Endometrial microvascular endothelial cells (primary cell): Measurements from ENCODE around the gene ZNF74. TPM values are rescaled to one million over a fixed set of nuclear protein-coding genes. Genes with fewer than 3 reads are reported as not detected.
"Not testable (repeated sequence)": the region's sequence is repeated elsewhere in the genome, so short reads cannot be mapped to it uniquely, and the experiment has no call there.

Experiments
- in situ Hi-C: cut with HindIII; loops from 2 replicates; pipeline ENCODE4 v1.10.0; 2017; ENCODE audit warnings: low sequenced_read_pairs, low pct_unique_long_range_greater_than_20kb; ENCODE audit errors: inconsistent ontology term
- total RNA-seq: library from RNA; depleted of rRNA; stranded (reverse); fragments of >200 nt; gene quantifications from one replicate; pipeline ENCODE4 v1.2.3, GENCODE V29; 2015; ENCODE audit errors: inconsistent ontology term

Gene ZNF74
- total RNA-seq, 1 donor from 2014 or later = 41.5 TPM

DNA sequence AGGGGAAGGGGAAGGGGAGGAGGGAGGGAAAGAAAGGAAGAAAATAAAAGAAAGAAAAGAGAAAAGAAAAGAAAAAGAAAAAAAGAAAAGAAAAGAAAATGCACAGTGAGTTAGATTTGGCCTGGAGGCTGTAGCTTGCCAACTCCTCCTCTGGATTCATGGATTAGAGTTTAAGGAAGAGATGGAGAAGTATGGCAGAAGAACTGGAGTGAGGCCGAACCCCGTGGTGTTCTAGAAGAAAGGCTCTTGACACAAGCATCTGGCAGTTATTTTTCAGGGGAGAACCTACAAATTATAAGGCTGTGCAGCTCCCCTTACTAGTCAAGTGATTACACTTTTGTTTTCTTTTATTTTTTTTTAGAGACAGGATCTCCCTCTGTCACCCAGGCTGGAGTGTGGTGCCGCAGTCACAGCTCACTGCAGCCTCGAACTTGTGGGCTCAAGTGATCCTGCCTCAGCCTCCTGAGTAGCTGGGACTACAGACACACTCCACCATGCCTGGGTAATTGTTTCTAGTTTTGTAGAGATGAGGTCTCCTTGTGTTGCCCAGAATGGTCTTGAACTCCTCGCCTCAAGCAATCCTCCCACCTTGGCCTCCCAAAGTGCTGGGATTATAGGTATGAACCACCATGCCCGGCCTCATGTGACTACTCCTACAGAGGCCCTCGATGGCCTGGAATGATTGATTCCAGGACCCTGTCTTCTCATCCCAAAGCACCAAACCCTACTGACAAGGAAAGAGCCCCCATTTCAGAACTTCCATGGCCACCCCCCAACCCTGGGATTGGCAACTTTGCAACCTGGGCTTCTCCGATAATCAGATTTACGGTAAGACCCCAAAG lies 19.5 kb downstream of the ZNF74 start:
- in situ Hi-C loops = no loop called here

DNA sequence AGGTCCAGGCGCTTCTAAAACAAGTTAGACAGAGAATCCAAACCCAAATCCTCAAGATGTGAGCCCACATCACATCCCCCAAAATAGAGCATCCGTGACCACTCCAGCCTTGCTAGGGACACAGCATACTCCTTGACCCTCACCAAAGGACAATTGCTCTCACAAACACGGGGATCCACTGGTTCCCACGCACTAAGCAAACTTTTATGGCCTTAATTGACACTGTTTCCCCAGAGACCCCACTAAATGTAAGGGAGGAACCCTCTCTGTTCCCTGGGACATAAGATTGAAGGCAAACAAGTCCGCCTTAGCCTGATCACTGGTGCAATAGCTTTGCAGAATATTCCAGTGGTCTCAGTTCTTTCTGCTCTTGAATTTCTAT lies 20.1 kb downstream of the ZNF74 start:
- in situ Hi-C loops = no loop called here

DNA sequence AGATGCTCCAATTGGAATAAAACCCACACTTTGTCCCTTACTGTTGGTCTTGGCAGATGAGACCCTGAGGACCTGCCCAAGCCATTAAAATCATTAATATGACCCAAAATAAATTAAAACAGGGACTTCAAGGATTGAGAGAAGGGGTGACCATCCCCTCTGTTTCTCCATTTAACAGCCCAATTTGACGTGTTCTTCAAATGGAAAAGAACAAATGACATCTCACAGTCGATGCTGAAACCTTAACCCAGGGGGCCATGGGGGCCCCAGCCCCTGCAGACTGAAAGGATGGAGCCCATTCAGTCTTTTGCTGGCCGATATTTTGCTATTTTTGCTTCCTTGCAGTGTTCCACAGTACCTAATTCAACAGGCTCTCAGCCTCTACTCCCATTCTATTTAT lies 20.5 kb downstream of the ZNF74 start:
- in situ Hi-C loops = no loop called here

DNA sequence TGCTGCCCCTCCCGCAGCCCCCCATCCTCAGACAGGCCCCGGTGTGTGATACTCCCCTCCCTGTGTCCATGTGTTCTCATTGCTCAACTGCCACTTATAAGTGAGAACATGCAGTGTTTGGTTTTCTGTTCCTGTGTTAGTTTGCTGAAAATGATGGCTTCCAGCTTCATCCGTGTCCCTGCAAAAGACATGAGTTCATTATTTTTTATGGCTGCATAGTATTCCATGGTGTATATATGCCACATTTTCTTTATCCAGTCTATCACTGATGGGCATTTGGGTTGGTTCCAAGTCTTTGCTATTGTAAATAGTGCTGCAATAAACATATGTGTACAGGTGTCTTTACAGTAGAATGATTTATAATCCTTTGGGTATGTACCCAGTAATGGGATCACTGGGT lies 21.3 kb downstream of the ZNF74 start:
- in situ Hi-C loops = not testable (repeated sequence)

DNA sequence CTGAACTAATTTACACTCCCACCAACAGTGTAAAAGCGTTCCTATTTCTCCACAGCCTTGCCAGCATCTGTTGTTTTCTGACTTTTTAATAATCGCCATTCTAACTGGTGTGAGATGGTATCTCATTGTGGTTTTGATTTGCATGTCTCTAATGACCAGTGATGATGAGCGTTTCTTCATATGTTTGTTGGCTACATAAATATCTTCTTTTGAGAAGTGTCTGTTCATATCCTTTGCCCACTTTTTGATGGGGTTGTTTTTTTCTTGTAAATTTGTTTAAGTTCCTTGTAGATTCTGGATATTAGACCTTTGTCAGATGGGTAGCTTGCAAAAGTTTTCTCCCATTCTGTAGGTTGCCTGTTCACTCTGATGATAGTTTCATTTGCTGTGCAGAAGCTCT lies 21.7 kb downstream of the ZNF74 start:
- in situ Hi-C loops = not testable (repeated sequence)

DNA sequence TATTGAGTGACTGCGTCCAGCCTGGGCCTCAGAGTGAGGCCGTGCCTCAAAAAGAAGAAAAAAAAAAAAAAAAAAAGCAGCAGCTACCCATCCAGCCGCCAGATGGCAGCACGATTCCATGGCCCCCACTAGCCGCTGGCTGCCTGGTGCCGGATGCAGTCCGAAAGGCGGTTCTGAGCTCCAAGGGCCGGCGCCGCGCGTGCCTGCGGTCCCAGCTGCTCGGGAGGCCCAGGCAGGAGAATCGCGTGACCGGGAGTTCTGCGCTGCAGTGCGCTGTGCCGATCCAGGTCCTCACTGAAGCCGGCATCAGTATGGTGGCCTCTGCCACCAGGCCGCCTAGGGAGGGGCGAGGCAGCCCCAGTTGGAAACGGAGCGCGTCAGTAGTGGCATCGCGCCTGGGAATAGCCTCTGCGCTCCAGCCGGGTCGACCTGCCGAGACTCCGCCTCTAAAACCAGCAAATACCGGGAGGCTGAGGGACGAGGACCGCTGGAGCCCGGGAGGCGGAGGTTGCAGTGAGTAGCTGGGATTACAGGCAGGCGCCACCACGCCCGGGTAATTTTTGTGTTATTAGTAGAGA lies 24.3 kb downstream of the ZNF74 start:
- in situ Hi-C loops = no loop called here

DNA sequence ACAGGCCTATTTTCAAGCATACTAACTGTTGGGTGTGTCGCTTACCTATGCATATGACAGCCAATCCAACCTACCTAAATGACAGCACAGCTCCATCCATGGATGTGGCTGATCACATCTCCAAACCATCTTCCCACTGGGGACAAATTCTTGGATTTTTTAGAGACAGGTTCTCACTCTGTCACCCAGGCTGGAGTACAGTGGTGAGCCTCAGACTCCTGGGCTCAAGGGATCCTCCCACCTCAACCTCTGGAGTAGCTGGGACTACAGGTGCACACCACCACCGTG lies 25.7 kb downstream of the ZNF74 start:
- in situ Hi-C loops = no loop called here

DNA sequence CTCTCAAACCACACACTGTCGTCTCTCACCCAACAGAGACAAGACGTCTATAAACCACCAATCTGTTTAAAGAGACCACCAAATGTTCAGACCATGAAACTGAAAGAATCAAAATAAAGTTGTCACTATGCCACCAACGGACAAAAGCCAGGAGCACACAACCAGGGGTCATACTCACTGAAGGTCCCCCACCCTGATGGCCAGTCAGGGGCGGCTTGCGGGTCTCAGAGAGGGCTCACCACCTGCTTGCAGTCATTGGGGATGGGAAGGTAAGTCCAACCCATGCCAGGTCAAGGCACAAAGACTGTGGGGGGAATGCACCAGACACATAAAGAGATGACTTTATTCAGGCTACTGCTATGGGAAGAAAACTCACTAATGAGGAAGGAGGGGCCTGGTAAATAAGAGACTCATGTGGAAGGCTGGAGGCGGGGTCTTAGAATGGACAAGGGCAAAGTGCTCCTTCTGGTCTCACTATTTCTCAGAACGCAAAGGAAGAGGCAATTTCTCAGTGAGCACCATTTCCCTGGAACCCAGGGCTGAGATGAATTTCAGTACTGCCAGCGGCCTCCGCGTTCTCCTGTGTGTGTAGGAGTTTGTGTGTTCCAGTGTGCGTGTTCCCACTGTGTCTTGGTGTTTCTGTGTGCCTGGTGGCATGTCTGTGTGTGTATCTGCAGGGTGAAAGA lies 26.3 kb downstream of the ZNF74 start:
- in situ Hi-C loops = no loop called here

DNA sequence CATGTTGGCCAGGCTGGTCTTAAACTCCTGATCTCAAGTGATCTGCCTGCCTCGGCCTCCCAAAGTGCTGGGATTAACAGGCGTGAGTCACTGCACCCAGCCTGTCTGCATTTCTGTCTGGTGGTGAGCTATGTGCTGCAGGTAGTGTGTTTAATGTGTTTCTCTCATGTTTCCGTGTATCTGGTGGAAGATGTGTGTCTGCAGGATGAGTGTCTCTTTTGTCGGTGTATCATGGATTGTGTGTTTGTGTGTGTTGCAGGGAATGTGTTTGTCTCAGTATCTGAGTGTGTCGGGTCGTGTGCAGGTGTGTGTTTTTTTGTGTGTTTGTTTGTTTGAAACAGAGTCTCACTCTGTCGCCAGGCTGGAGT lies 27.5 kb downstream of the ZNF74 start:
- in situ Hi-C loops = no loop called here

DNA sequence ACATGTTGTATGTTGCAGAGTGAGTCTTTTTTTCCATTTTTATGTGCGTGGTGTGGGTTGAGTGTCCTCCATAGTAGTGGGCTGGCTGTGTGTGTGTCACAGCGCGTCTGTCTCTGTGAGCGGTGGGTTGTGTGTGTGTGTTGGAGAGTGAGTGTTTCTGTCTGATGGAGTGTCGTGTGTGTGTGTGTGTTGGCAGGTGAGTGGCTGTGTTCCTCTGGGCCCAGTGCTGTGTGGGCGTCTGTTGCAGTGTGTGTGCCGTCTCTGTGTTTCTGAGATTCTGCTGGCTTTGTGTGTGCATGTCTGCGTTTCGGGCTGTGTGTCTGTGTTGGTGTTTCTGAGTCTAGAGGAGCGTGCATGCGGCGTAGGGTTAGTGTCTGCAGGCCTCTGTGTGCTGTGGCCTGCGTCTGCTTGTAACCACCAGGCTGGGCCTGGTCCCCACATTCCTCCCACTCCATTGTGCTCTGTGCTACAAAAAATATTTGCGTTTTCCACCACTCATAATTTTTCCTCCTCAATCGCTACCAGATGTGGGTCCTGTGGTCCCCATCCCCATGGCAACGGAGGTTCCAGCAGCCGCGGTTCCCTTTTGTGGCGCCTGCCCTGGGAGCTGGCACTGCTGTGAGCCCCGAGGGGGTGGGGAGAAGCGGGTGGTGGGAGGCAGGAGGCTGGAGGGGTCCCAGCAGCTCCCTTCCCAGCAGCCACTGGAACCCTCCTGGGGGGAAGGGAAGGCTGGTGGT lies 28.5 kb downstream of the ZNF74 start:
- in situ Hi-C loops = no loop called here

DNA sequence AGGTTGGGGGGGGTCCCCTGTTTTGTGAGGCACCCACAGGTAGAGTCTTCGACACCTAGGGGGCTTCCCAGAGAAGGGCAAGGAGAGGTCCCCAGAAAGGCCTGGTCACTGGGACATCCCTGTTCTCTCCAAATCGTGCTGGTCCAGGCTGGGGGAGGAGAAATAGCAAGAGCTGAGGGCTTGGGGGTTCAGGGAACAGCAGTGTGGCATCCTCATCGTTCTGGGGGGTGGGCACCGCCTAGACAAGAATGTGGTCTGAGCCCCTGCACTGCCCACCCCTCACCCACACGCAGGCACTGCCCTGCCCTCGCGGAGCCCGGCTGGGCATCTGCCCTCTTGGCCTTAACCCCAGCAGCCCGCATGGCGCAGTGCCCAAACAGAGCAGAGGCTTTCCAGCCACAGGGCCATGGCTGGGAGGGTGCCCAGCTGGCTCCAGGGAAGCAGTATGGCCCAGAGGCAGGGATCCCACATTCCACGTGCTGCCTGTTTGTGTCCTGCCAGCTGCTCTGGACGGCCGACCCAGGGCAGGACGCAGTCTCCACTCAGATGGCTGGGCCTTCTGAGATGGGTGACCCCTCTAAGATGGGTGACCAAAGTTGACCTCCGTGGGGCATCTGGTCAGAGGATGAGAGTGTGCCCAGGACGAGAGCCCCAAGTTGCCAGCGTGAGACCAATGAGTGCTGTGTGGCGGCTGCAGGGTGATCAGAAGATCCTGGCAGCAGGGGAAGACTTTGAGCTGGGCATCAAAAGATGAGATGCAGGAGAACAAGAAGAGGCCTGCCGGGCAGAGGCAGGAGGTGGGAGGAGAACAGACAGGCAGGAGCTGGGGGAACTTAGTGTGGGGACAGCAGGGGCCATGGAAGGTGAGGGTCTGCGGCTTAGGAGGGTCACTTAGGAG lies 29.3 kb downstream of the ZNF74 start:
- in situ Hi-C loops = no loop called here

DNA sequence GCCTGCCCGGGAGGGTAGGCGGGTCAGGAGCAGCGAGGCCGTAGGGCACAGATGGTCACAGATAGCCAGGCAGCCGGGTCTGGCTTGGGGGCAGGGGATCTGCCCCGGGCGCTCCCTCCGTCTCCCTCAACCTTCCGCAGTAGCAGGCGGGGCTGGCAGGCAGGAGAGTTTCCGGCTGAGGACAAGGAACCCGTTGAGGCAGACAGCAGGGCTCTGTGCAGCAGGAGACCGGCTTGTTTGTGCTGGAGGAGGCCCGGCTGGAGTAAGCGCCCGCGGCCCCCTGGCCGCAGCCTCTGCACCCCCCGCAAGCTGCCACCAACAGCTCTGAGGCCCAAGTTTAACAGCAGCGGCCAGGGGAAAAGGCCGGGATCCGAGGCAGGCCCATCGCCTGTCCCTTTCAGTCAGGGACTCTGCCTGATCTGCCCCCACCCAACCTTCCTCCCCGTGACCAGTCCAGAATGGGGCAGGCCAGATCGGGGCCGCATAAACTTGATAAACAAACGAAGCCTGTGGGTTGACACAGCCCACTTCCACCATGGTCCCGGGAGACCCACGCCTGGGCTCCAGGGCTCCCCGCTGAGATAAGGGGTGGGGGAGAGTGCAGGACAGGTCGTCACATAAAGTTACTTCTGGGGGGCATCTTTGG lies 30.1 kb downstream of the ZNF74 start:
- in situ Hi-C loops = no loop called here

DNA sequence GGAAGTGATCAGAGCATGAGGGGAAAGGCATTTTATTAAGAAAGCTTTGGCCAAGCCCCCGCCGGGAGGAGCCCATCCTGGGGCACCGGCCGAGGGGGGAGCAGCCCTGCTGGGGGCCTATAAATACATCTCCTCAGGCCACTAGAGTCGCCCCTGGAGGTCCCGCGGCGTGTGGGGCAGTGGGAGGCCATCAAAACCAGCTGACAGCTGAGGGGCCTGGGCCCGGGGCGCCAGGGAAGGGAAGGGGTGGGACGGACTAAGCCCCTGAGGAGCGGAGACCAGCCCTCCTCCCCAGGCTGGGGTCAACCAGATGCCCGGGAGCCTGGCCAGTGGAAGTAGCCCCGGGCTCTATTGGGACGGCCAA lies 30.6 kb downstream of the ZNF74 start:
- in situ Hi-C loops = no loop called here

DNA sequence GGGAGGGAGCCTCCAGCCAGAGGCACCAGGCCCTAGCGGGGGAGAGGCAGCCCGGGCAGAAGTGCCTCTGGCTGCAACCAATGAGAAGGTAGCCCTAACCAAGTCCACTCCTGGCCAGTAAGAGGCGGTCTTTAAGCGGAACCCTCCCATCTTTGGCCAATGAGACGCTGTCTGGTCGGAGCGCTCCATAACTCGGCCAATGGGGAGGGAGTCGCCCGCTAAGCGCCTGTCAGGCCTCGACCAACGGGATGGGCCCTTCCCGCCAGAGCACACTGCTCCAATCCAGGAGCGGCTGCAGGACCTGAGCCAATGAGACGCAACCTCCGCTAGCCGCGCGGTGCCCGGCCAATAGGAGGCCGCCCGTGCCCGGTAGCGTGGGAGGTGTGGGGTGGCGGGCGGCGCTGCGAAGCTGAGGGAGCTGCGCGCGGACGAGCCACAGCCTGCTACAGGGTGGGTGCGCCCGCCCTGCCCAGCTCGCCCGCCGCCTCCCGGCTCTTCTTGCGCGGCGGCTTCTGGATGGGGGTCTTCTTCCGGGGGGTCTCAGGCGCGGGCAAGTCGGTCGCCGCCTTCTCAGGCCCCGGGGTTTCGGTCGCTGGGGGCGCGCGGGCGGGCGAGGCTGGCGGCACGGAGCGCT lies 31.1 kb downstream of the ZNF74 start:
- in situ Hi-C loops = no loop called here

DNA sequence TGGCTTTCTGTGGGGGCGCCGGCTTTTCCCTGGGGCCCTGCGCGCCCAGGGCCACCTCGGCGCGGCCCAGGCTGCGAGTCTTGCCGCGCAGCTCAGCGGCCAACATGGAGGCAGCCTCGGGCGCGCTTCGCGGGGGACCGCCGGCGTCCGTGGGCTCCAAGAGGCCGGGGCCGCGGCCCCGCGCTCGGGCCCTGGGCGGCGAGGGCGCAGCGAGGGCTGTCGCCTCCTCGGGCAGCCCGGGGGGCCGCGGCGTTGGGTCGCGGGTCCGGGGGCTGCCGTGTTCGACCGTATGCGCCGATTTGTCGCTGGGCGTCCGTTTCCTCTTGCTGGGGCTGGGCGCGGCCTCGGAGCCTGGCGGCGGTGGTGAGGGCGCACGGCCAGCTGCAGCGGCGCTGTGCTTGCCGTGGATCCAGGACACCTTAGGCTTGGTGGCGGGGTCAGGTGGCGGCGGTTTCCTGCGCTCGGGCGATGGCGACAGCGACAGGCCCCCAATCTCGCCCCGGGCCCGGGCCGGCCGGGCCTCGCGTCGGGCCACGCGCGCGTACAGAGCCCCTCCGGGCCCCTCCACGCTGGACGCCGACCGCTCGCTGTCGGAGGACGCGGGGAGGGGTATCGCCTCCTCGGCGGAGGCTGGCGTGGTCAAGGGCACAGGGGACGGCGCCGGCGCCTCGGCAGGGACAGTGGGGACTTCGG lies 31.8 kb downstream of the ZNF74 start:
- in situ Hi-C loops = no loop called here

DNA sequence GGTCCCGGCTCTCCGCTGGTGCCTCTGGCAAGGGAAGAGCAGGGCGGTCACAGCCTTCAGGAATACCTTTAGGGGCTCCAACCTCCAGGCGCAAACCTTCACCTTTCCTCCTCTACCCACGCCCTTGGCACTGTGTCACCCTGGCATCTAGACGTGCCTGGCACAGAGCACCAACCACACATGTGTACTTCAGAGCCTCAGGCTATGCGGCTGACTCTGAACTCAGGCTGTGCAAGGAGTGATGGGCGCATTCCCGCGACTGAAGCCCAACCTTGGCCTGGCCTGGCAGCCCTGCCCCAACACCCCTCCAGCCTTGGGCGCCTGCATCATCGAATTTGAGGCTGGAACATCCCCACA lies 32.3 kb downstream of the ZNF74 start:
- in situ Hi-C loops = no loop called here

DNA sequence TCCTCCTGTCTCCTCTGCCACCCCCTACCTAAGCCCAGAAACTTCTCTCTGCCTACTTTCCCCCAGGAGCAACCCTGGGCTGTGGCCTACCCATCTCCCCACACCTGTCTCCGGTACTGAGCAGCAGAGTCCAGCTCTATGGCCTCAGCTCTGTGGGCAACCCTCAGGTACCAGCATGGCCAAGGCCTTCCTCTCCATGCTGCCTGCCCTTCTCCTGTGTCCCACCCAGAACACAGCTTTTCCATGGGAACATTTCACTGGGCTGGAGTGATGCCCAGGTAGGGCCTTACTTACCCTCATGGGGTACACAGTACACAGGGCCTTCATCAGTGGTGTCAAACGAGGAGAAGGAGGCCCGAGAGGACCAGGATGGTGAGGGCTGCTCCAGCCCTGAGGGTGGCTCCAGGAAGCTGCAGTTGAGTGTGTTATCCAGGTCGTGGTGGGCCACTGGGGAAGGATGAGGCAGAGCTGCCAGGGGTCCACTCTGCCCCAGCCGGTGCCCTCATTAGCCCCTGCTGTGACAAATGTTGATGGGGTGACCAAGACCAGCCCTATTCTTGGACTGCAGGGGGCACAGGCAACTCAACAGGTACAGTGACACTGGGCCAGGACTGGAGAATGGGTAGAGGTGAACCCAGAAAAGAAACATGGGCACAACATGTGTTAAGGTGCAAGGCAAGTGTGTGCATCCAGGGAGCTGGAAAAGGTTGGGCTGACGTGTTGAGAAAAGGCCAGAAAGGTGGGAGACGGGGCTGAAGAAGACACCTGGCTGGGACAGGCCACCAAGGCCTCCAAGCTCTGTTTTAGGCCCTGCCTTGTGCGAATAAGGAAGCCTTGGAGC lies 33.4 kb downstream of the ZNF74 start:
- in situ Hi-C loops = no loop called here
